Limb (tissue), 2 donors: ENCODE results near the gene PCDHB7.
"Not testable (repeated sequence)": the region's sequence is repeated elsewhere in the genome, so short reads cannot be mapped to it uniquely, and the experiment has no call there.

Experiments
- DNase-seq, 2 donors: peaks; one replicate each; pipeline ENCODE4 v3.0.0-alpha.2; 2016; ENCODE audit errors: extremely low spot score in 2 of 2

The PCDHB7 gene

DNA sequence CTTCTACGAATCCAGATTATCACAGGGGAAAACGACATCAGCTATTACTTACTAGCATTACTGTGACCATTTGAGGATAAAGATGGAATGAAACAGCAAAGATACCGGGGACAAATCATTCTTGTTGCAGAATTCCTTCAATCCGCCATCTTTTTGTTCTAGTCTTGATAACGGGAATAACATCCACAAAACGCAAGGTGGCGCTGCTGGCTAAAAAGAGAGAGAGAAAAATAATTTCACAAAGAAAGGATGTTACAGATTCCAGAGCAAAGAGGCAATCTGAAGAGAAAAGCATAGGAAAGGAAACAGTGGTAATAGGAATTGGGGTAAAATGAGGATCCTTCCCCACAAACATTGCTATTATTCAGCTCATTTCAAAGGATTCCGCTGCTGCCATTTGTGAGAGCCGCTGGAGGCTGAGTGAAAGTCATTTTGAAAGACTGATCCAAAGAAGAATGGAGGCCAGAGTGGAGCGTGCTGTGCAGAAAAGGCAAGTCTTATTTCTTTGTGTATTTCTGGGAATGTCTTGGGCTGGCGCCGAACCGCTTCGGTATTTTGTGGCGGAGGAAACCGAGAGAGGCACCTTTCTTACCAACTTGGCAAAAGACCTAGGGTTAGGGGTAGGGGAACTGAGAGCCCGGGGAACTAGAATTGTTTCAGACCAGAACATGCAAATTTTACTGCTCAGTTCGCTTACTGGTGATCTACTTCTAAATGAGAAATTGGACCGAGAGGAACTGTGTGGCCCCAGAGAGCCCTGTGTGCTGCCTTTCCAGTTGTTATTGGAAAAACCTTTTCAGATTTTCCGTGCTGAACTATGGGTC is at the start of gene PCDHB7:
Gene PCDHB7, plus strand, starts transcription at position 264 of the 824 bp plus-strand sequence. Its CDS starts 192 bp downstream, at position 456.
- DNase-seq = peak; percentile 7 to 40

DNA sequence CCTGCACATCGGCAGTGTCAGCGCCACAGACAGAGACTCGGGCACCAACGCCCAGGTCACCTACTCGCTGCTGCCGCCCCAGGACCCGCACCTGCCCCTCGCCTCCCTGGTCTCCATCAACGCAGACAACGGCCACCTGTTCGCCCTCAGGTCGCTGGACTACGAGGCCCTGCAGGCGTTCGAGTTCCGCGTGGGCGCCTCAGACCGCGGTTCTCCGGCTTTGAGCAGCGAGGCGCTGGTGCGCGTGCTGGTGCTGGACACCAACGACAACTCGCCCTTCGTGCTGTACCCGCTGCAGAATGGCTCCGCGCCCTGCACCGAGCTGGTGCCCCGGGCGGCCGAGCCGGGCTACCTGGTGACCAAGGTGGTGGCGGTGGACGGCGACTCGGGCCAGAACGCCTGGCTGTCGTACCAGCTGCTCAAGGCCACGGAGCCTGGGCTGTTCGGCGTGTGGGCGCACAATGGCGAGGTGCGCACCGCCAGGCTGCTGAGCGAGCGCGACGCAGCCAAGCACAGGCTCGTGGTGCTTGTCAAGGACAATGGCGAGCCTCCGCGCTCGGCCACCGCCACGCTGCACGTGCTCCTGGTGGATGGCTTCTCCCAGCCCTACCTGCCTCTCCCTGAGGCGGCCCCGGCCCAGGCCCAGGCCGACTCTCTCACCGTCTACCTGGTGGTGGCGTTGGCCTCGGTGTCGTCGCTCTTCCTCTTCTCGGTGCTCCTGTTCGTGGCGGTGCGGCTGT is 48.9 kb upstream of the PCDHB7 start:
- DNase-seq = not testable (repeated sequence)

DNA sequence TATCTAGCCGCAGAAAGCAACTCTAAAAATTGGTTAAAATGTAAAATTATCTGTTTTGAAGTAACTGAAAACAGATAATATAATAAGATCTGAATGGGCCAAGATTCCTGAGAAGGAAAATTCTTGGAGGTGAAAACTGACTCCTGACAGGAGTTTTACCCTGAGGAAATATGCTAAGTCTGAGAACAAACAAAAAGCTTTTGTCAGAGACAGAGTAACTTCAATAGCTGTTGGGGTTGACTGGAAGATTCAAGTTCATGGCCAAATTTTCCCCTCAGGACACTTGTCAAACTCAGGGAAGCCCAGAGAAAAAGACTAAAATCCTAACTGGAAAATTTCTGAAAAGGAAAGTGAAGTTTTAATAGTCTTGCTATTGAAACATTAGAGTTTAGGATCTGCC is 45.1 kb upstream of the PCDHB7 start:
- DNase-seq = no peak

DNA sequence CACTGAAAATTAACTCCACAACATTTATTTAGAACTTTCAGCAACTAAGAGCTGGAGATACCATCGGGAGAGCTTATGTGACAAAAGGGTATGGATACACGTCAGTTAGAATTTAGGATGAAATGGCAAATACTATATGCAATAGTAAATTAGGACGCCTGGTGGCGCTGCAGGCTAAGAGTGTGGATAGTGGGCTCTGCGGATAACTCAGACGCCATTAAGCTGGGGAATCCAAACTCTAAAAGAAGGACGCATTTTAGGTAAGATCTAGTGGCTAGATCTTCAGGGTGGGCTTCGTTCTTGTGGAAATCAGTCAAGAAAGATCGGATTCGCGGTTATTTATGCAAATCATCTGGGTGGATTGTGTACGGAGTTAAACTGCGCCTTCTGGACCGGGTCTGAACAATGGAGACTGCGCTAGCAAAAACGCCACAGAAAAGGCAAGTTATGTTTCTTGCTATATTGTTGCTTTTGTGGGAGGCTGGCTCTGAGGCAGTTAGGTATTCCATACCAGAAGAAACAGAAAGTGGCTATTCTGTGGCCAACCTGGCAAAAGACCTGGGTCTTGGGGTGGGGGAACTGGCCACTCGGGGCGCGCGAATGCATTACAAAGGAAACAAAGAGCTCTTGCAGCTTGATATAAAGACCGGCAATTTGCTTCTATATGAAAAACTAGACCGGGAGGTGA is 37.3 kb upstream of the PCDHB7 start, which contains the start of gene PCDHB5:
Gene PCDHB5, plus strand, starts transcription at position 177 of the 688 bp plus-strand sequence. Its CDS starts 229 bp downstream, at position 406.
- DNase-seq = no peak

DNA sequence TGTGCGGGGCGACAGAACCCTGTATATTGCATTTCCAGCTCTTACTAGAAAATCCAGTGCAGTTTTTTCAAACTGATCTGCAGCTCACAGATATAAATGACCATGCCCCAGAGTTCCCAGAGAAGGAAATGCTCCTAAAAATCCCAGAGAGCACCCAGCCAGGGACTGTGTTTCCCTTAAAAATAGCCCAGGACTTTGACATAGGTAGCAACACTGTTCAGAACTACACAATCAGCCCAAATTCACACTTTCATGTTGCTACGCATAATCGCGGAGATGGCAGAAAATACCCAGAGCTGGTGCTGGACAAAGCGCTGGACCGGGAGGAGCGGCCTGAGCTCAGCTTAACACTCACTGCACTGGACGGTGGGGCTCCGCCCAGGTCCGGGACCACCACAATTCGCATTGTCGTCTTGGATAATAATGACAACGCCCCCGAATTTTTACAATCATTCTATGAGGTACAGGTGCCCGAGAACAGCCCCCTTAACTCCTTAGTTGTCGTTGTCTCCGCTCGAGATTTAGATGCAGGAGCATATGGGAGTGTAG is 36.7 kb upstream of the PCDHB7 start:
- DNase-seq = no peak

DNA sequence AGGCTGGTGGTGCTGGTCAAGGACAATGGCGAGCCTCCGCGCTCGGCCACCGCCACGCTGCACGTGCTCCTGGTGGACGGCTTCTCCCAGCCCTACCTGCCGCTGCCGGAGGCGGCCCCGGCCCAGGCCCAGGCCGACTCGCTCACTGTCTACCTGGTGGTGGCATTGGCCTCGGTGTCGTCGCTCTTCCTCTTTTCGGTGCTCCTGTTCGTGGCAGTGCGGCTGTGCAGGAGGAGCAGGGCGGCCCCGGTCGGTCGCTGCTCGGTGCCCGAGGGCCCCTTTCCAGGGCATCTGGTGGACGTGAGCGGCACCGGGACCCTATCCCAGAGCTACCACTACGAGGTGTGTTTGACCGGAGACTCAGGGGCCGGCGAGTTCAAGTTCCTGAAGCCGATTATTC is 35.1 kb upstream of the PCDHB7 start:
- DNase-seq = not testable (repeated sequence)

DNA sequence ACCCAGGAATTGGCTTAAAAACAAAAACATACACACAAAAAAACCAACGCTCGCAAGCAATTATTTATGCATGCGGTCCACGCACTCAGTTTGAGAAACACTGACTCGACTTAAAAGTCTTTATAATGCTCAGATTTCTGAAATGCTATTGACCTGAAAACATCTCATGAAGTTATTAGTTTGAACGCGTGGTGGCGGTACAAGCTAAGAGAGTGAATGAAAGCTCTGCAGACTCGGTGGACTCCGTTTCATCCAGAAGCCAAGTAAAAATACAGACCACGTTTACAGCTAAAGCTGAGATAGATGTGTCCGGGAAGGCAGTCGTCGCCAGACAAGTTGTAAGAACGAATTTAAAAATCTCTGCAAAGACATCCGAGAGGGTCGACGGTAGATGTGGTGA is 22.6 kb upstream of the PCDHB7 start, which contains the start of gene PCDHB6:
Gene PCDHB6, plus strand, starts transcription at position 246 of the 400 bp plus-strand sequence. CDS start 201 bp downstream, outside the sequence.
- DNase-seq = no peak

DNA sequence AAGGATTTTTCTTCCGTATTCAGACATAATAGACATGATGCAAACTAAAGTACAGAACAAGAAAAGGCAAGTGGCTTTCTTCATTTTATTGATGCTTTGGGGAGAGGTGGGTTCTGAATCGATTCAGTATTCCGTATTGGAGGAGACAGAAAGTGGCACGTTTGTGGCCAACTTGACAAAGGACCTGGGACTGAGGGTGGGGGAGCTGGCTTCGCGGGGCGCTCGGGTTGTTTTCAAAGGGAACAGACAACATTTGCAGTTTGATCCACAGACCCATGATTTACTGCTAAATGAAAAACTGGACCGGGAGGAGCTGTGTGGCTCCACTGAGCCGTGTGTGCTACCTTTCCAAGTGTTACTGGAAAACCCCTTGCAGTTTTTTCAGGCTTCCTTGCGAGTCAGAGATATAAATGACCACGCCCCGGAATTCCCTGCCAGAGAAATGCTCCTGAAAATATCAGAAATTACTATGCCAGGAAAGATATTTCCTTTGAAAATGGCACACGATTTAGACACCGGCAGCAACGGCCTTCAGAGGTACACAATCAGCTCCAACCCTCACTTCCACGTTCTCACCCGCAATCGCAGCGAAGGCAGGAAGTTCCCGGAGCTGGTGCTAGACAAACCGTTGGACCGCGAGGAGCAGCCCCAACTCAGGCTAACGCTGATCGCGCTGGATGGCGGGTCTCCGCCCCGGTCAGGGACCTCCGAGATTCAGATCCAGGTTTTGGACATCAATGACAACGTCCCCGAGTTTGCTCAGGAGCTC is 22.0 kb upstream of the PCDHB7 start:
- no peak for DNase-seq

DNA sequence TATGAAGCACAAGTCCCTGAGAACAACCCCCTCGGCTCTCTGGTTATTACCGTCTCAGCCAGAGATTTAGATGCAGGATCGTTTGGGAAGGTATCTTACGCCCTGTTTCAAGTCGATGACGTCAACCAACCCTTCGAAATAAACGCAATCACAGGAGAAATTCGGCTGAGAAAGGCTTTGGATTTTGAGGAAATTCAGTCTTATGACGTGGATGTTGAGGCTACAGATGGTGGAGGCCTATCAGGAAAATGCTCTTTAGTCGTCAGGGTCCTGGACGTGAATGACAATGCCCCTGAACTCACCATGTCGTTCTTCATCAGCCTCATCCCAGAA is 21.5 kb upstream of the PCDHB7 start:
- DNase-seq = no peak

DNA sequence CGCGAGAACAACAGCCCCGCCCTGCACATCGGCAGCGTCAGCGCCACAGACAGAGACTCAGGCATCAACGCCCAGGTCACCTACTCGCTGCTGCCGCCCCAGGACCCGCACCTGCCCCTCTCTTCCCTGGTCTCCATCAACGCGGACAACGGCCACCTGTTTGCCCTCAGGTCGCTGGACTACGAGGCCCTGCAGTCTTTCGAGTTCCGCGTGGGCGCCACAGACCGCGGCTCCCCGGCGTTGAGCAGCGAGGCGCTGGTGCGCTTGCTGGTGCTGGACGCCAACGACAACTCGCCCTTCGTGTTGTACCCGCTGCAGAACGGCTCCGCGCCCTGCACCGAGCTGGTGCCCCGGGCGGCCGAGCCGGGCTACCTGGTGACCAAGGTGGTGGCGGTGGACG is 20.8 kb upstream of the PCDHB7 start:
- not testable (repeated sequence) for DNase-seq

DNA sequence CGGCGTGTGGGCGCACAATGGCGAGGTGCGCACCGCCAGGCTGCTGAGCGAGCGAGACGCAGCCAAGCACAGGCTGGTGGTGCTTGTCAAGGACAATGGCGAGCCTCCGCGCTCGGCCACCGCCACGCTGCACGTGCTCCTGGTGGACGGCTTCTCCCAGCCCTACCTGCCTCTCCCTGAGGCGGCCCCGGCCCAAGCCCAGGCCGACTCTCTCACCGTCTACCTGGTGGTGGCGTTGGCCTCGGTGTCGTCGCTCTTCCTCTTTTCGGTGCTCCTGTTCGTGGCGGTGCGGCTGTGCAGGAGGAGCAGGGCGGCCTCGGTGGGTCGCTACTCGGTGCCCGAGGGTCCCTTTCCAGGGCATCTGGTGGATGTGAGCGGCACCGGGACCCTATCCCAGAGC is 20.3 kb upstream of the PCDHB7 start:
- DNase-seq = not testable (repeated sequence)

DNA sequence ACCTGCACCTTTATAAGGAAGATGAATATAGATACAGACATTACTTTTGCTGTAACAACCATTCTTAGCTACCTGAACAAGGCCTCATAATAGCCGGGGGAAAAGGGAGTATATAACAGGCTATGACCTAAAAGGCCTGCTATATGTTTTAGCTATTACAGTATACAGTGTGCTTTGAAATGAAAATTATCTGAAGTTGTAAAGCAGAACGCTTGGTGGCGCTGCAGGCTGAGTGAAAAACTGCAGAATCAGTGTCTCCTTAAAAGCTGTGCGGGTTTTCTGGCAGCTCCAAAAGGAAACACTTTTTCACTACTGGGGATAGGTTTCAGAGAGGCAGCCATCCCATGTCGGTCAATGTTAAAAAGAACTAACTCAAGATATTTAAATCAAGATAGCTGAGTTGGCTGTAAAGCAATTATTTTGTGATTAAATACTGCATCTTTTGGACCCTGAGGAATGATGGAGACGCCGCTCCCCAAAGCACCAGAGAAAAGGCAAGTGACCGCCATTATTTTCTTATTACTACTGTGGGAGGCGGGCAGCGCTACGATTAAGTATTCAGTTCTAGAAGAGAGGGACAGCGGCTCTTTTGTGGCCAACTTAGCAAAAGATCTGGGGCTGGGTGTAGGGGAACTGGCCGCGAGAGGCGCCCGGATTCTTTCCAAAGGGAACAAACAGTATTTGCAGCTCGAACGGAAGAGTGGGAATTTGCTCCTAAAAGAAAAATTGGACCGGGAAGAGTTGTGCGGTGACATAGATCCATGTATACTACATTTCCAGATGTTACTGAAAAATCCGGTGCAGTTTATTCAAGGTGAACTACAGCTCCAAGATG is 16.7 kb upstream of the PCDHB7 start:
- DNase-seq = no peak

DNA sequence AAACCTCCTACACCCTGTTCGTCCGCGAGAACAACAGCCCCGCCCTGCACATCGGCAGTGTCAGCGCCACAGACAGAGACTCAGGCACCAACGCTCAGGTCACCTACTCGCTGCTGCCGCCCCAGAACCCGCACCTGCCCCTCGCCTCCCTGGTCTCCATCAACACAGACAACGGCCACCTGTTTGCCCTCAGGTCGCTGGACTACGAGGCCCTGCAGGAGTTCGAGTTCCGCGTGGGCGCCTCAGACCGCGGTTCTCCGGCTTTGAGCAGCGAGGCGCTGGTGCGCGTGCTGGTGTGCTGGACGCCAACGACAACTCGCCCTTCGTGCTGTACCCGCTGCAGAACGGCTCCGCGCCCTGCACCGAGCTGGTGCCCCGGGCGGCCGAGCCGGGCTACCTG is 15.1 kb upstream of the PCDHB7 start:
- DNase-seq = not testable (repeated sequence)

DNA sequence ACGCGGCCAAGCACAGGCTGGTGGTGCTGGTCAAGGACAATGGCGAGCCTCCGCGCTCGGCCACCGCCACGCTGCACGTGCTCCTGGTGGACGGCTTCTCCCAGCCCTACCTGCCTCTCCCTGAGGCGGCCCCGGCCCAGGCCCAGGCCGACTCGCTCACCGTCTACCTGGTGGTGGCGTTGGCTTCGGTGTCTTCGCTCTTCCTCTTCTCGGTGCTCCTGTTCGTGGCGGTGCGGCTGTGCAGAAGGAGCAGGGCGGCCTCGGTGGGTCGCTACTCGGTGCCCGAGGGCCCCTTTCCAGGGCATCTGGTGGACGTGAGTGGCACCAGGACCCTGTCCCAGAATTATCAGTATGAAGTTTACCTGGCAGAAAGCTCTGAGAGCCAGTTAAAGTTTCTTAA is 14.5 kb upstream of the PCDHB7 start:
- not testable (repeated sequence) for DNase-seq

DNA sequence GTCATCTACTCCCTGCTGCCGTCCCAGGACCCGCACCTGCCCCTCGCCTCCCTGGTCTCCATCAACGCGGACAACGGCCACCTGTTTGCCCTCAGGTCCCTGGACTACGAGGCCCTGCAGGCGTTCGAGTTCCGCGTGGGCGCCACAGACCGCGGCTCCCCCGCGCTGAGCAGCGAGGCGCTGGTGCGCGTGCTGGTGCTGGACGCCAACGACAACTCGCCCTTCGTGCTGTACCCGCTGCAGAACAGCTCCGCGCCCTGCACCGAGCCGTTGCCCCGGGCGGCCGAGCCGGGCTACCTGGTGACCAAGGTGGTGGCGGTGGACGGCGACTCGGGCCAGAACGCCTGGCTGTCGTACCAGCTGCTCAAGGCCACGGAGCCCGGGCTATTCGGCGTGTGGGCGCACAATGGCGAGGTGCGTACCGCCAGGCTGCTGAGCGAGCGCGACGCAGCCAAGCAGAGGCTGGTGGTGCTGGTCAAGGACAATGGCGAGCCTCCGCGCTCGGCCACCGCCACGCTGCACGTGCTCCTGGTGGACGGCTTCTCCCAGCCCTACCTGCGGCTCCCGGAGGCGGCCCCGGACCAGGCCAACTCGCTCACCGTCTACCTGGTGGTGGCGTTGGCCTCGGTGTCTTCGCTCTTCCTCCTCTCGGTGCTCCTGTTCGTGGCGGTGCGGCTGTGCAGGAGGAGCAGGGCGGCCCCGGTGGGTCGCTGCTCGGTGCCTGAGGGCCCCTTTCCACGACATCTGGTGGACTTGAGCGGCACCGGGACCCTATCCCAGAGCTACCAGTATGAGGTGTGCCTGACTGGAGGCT is 2.1 kb downstream of the PCDHB7 start:
- not testable (repeated sequence) for DNase-seq

DNA sequence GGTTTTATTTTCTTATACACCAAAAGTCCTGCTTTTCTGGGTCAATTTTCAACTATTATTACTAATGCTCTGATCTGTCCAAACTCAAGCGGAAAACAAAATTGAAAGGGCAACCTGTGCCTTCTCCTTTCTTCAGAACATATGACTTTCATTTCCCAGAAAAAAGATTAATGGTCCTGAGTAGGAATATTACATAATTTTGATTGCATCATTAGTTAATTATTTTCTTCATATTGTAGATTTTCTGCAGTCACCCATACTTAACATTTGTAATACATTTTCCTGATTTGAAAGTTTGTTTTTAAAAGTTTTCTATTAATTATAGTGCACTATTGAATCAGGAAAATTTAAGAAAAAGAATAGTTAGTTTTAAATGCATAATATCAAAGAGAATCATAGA is 3.5 kb downstream of the PCDHB7 start:
- no peak for DNase-seq

DNA sequence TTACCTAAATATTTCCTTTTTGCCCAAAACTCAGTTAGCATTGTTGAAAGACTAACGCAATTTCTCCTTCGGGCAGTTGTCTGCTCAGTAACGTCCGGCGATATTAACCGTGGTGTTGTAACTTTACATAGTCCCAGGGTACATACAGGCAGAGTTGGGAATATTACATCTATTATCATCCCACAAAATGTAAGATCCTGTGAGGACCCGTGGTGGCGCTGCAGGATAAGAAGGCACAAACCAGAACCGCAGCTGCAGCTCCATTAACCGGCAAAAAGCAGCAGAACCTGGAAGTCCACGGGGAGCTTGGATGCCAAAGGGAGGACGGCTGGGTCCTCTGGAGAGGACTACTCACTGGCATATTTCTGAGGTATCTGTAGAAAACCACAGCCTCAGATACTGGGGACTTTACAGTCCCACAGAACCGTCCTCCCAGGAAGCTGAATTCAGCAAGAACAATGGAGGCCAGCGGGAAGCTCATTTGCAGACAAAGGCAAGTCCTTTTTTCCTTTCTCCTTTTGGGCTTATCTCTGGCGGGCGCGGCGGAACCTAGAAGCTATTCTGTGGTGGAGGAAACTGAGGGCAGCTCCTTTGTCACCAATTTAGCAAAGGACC is 5.2 kb downstream of the PCDHB7 start, which contains the start of gene PCDHB8:
Gene PCDHB8, plus strand, starts transcription at position 214 of the 615 bp plus-strand sequence. Its CDS starts 245 bp downstream, at position 459.
- not testable (repeated sequence) for DNase-seq

DNA sequence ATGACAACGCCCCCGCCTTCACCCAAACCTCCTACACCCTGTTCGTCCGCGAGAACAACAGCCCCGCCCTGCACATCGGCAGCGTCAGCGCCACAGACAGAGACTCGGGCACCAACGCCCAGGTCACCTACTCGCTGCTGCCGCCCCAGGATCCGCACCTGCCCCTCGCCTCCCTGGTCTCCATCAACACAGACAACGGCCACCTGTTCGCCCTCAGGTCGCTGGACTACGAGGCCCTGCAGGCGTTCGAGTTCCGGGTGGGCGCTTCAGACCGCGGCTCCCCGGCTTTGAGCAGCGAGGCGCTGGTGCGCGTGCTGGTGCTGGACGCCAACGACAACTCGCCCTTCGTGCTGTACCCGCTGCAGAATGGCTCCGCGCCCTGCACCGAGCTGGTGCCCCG is 6.9 kb downstream of the PCDHB7 start:
- DNase-seq = not testable (repeated sequence)
